ENCODE data around the gene FBXW4. TPM values are rescaled to one million over a fixed set of nuclear protein-coding genes. Genes with fewer than 3 reads are reported as not detected.

FBXW4 gene
- 30.3 and 40.9 TPM in 2 replicates for total RNA-seq

GRCh38 chr10:101694674-101695403 is at the start of gene FBXW4:
Gene FBXW4 (minus strand): TSS chr10:101695170. CDS start chr10:101695105, 65 bp downstream.

GRCh38 chr10:101587725-101588653 is 107.0 kb downstream of the FBXW4 start, which contains the start of the genes DPCD and POLL:
Gene DPCD (plus strand): TSS chr10:101588321. CDS start chr10:101588337, 16 bp downstream.
Gene POLL (minus strand): TSS chr10:101588257. CDS start chr10:101587360, 897 bp downstream.

Other genes starting within 250 kb of the FBXW4 start
- 14.5 and 19.0 TPM in 2 replicates for gene POLL, start 106.9 kb downstream of the FBXW4 start, total RNA-seq
- gene DPCD, start 106.8 kb downstream of the FBXW4 start, total RNA-seq, result 29.4 and 59.6 TPM in 2 replicates
- 0.17 TPM in 1 of 2 replicates, not detected in the other for gene FGF8, start 80.9 kb upstream of the FBXW4 start, total RNA-seq
- gene NPM3, start 88.3 kb upstream of the FBXW4 start, total RNA-seq, result 68.0 and 146 TPM in 2 replicates
- 142 and 213 TPM in 2 replicates for gene OGA, start 123.3 kb upstream of the FBXW4 start, total RNA-seq
- gene KCNIP2, start 148.6 kb upstream of the FBXW4 start, total RNA-seq, result 0.29 and 0.66 TPM in 2 replicates